HG03520 (cell line): ENCODE results near the gene CTNNA3.
"Not testable (repeated sequence)": the region's sequence is repeated elsewhere in the genome, so short reads cannot be mapped to it uniquely, and the experiment has no call there.

Experiments used
- ATAC-seq: cut with Tn5 transposase; IDR thresholded peaks from one replicate; pipeline ENCODE4 v1.9.1; 2021; ENCODE audit warnings: mild to moderate bottlenecking, moderate library complexity; ENCODE audit not compliant: unreplicated experiment

Gene CTNNA3

GRCh38 chr10:67696029-67696428 lies at the start of gene CTNNA3:
TSS of gene CTNNA3 (minus strand) at chr10:67696195.
- ATAC-seq: peak; percentile 84

- no peak for ATAC-seq
These were observed 39.4 kb upstream of the CTNNA3 start for GRCh38 chr10:67735430-67735829.

- no peak for ATAC-seq
These were observed 37.5 kb upstream of the CTNNA3 start for GRCh38 chr10:67733511-67733910.

GRCh38 chr10:67725567-67725966 lies 29.6 kb upstream of the CTNNA3 start:
- ATAC-seq: no peak

GRCh38 chr10:67723601-67724000 lies 27.6 kb upstream of the CTNNA3 start:
- ATAC-seq: peak; percentile 51

GRCh38 chr10:67722113-67722512 lies 26.1 kb upstream of the CTNNA3 start:
- ATAC-seq: peak; percentile 63

GRCh38 chr10:67716455-67716854 lies 20.5 kb upstream of the CTNNA3 start:
- not testable (repeated sequence) for ATAC-seq

GRCh38 chr10:67705921-67706320 lies 9.9 kb upstream of the CTNNA3 start:
- ATAC-seq: no peak

- ATAC-seq: not testable (repeated sequence)
These were observed 3.7 kb upstream of the CTNNA3 start for GRCh38 chr10:67699613-67700270.

GRCh38 chr10:67698164-67698563 lies 2.2 kb upstream of the CTNNA3 start:
- ATAC-seq: no peak

- peak; percentile 58 for ATAC-seq
These were observed 1.7 kb upstream of the CTNNA3 start for GRCh38 chr10:67697724-67698131.

GRCh38 chr10:67696679-67697078 lies 684 bp upstream of the CTNNA3 start:
- ATAC-seq: no peak

- peak; percentile 9 for ATAC-seq
These were observed 440 bp downstream of the CTNNA3 start for GRCh38 chr10:67695555-67695954.

- ATAC-seq: not testable (repeated sequence)
These were observed 4.1 kb downstream of the CTNNA3 start for GRCh38 chr10:67691861-67692260.

- not testable (repeated sequence) for ATAC-seq
These were observed 5.5 kb downstream of the CTNNA3 start for GRCh38 chr10:67690540-67690939.

- ATAC-seq: not testable (repeated sequence)
These were observed 11.9 kb downstream of the CTNNA3 start for GRCh38 chr10:67684140-67684539.

- ATAC-seq: no peak
These were observed 17.5 kb downstream of the CTNNA3 start for GRCh38 chr10:67678335-67678974.

- ATAC-seq: no peak
These were observed 19.7 kb downstream of the CTNNA3 start for GRCh38 chr10:67676208-67676825.

- no peak for ATAC-seq
These were observed 25.6 kb downstream of the CTNNA3 start for GRCh38 chr10:67670401-67670800.

GRCh38 chr10:67669978-67670377 lies 26.0 kb downstream of the CTNNA3 start:
- no peak for ATAC-seq

GRCh38 chr10:67668448-67668847 lies 27.5 kb downstream of the CTNNA3 start:
- no peak for ATAC-seq

GRCh38 chr10:67667035-67667425 lies 29.0 kb downstream of the CTNNA3 start:
- no peak for ATAC-seq
